Activated naive CD4-positive, alpha-beta T cell treated with anti-CD3 and anti-CD28 coated beads, Interleukin-2, amount 10 ng/mL, durations not matched to agents 7 days and 5 days (primary cell): ENCODE data around the gene JAML.

Experiments used
- CTCF ChIA-PET: fragments of 350-600 bp; sonication (Branson Sonifier 250); formaldehyde crosslinking; loops from one replicate; lab custom pipeline; 2021; ENCODE audit warnings: antibody characterized with exemption; lab: Charles Lee
- DNase-seq: peaks from one replicate; pipeline ENCODE4 v3.0.0-alpha.2; 2020
- H3K27ac Mint-ChIP-seq: one replicate; pipeline ENCODE4 v1.8.0; 2021; ENCODE audit warnings: mild to moderate bottlenecking, moderate library complexity, mixed read lengths
- H3K27me3 Mint-ChIP-seq: one replicate; pipeline ENCODE4 v1.8.0; 2021; ENCODE audit warnings: mild to moderate bottlenecking, mixed read lengths
- H3K36me3 Mint-ChIP-seq: one replicate; pipeline ENCODE4 v1.8.0; 2021; ENCODE audit warnings: mixed read lengths
- H3K4me1 Mint-ChIP-seq: one replicate; pipeline ENCODE4 v1.8.0; 2021; ENCODE audit warnings: mixed read lengths
- H3K4me3 Mint-ChIP-seq: one replicate; pipeline ENCODE4 v1.8.0; 2021; ENCODE audit warnings: mild to moderate bottlenecking, moderate library complexity, mixed read lengths
- H3K9me3 Mint-ChIP-seq: one replicate; pipeline ENCODE4 v1.8.0; 2021; ENCODE audit warnings: mixed read lengths

The JAML gene

DNA sequence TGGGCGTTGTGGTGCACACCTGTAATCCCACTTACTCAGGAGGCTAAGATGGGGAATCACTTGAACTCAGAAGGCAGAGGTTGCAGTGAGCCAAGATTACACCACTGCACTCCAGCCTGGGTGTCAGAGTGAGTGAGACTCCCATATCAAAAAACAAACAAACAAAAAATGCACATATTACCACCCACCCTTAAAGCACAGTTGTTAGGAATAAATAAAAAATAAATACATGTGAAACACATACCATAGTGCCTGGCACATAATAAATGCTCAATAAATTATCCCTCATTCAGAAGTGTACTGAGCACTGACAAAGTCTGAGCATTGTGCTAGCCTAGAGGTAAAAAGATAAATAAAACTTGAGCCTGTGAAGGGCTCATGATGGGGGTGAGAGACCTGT lies 9.0 kb upstream of the JAML start:
- CTCF ChIA-PET = interaction anchor here (1.7 kb wide), 1 partner anchor 13 kb away, joined by 3 read pairs; no protein-coding TSS in a partner anchor
- H3K36me3 Mint-ChIP-seq = peaks cover 55% of the 10 kb centered on the region
- no peak for DNase-seq
- no peaks in the 10 kb centered on the region for H3K9me3 Mint-ChIP-seq
- H3K27ac Mint-ChIP-seq = peak overlapping the region; percentile 29
- H3K4me1 Mint-ChIP-seq = peaks cover 20% of the 10 kb centered on the region
- no peak overlapping the region for H3K4me3 Mint-ChIP-seq
- no peaks in the 10 kb centered on the region for H3K27me3 Mint-ChIP-seq

DNA sequence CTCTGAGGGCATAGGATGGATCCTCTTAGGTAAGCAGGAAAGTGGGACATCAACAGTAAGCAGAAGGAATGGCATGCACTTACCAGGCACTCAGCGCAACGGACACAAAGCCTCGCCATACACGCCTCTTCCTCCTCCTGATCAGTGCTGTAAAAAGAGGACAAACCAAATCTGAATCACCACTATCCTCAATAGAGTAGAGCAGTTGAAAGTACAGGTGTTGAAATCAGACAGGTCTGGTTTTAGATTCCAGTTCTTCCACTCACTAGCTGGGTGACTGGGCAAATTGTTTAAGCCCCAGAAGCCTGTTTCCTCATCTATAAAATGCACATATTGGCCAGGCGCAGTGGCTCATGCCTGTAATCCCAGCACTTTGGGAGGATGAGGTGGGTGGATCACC lies 8.6 kb upstream of the JAML start:
- Mint-ChIP-seq H3K4me1 (peaks cover 15% of the 10 kb centered on the region), H3K27me3 (no peaks in the 10 kb centered on the region), H3K27ac (no peak overlapping the region), H3K9me3 (no peaks in the 10 kb centered on the region), H3K4me3 (no peak overlapping the region), H3K36me3 (peaks cover 54% of the 10 kb centered on the region)
- DNase-seq = no peak
- CTCF ChIA-PET = interaction anchor here (1.7 kb wide), 1 partner anchor 14 kb away, joined by 3 read pairs; no protein-coding TSS in a partner anchor

DNA sequence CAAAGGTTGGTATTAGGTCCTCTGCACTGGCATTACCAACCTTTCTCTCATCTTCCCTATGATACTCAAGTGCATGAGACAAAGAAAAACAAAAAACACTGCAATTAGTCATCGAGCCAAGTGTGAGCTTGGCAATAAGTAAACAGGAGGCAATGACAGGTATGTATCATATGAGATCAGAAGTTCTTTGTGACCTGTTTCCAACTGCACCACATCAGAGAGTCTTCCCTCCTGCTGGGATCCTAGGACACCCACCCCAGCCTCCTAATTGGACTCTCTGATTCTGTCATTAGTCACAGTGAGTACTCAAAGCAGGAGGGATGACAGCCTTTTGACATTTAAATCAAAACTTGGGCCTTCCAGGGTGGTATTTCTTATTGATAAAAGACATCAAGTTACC lies 7.8 kb upstream of the JAML start:
- peaks cover 56% of the 10 kb centered on the region for H3K36me3 Mint-ChIP-seq
- H3K4me1 Mint-ChIP-seq = peaks cover 13% of the 10 kb centered on the region
- no peak overlapping the region for H3K4me3 Mint-ChIP-seq
- CTCF ChIA-PET = interaction anchor here (1.7 kb wide), 1 partner anchor 14 kb away, joined by 3 read pairs; no protein-coding TSS in a partner anchor
- no peaks in the 10 kb centered on the region for H3K27me3 Mint-ChIP-seq
- no peak overlapping the region for H3K27ac Mint-ChIP-seq
- H3K9me3 Mint-ChIP-seq = no peaks in the 10 kb centered on the region
- no peak for DNase-seq

DNA sequence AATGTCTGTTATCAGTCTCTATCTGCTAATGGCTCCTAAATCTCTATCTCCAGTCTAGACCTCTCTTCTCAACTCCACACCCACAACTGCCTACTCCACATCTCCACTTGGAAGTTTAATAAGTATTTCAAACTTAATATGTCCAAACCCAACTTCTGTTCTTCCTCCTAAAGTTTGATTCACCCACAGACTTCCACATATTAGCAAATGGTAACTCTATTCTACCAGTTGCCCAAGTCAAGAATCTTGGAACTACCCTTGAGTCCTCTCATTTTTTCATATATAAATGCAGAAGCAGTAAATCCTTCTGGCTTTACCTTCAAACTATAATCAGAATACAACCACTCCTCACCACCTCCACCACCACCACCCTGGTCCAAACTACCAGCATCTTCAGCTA lies 6.7 kb upstream of the JAML start:
- Mint-ChIP-seq H3K4me3 (no peak overlapping the region), H3K36me3 (peaks cover 60% of the 10 kb centered on the region), H3K4me1 (peaks cover 10% of the 10 kb centered on the region), H3K27ac (no peak overlapping the region), H3K9me3 (no peaks in the 10 kb centered on the region), H3K27me3 (no peaks in the 10 kb centered on the region)
- DNase-seq = no peak
- CTCF ChIA-PET = interaction anchor here (1.2 kb wide), 1 partner anchor 33 kb away, joined by 3 read pairs; no protein-coding TSS in a partner anchor

DNA sequence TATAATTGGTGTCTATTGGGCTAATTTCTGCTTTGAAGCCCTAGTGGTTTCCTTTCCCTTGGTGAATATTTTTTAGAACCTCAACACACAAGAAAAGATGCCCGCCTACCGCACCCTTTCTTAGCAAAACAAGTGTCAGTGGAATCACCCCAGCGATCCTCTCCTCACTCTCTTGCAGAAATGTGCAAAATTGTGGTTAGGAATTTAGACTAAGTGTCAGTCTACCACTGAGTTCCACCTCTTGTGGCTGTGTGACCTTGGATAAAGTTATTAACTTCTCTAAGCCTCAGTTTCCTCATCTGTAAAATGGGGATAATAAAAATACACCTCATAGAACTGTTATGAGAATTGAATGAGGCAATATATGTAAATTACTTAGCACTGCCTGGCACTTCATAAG lies 5.3 kb upstream of the JAML start:
- Mint-ChIP-seq H3K36me3 (peaks cover 62% of the 10 kb centered on the region), H3K27me3 (no peaks in the 10 kb centered on the region), H3K27ac (no peak overlapping the region), H3K4me1 (peaks cover 10% of the 10 kb centered on the region), H3K4me3 (no peak overlapping the region), H3K9me3 (peaks cover 3% of the 10 kb centered on the region)
- peak; percentile 63 for DNase-seq
- CTCF ChIA-PET = interaction anchor here (1.0 to 1.2 kb wide), 3 partner anchors 12 to 31 kb away, joined by 3 read pairs; no protein-coding TSS in a partner anchor

- no peak for DNase-seq
- Mint-ChIP-seq H3K4me3 (peak overlapping the region; percentile 34), H3K9me3 (peaks cover 3% of the 10 kb centered on the region), H3K36me3 (peaks cover 57% of the 10 kb centered on the region), H3K27ac (no peak overlapping the region), H3K4me1 (peaks cover 17% of the 10 kb centered on the region), H3K27me3 (no peaks in the 10 kb centered on the region)
- CTCF ChIA-PET = interaction anchor here (1.0 to 1.2 kb wide), 3 partner anchors 13 to 30 kb away, joined by 3 read pairs; no protein-coding TSS in a partner anchor
Measured at GRCh38 chr11:118229274-118229847, 4.5 kb upstream of the JAML start.

DNA sequence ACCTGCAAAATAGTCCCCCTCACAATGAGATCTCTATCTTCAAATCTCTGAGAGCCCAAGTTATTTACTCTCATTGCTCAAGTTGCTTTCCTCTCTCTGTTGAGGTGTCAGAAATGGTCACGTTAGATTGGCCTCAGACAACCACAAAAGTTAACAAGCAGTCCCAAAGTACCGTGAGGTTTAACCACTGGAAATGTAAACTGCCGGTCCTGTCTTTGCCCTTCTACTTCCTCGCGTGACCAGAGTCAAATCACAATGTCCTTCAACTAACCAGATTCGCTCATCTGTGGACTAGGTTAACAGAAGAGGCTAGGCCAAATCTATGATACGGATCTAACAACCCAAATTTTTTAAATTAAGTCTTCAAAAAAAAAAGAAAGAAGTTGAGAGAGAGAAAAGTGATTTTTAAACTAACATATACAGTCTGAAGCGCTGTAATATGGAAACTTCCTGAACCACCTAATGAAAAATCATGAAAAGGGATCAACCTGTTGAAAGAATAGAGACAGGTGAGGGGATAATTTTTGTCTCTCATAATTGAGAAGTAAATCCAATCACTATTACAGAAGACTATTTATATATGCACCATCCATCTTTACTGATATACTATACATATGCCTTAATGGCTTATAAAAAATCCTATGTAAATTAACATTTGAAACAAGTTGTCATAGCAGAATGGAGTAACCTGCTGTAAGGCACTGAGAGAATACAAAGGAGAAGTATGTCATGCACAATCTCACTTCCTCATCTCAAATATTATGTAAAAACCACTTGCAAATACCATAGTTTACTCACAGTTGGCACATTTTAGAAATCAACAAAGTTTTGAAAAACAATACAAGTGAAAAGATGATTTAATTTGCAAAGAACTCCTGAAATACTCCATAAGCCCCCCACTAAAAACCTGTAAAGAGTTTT lies 3.3 kb upstream of the JAML start:
- no peaks in the 10 kb centered on the region for H3K27me3 Mint-ChIP-seq
- CTCF ChIA-PET = interaction anchor here (1.2 to 2.0 kb wide), 3 partner anchors 11 to 36 kb away, joined by 3 to 10 read pairs (median 4); partner anchors contain the start of gene MPZL2
- no peak overlapping the region for H3K27ac Mint-ChIP-seq
- no peak for DNase-seq
- H3K4me1 Mint-ChIP-seq = peaks cover 23% of the 10 kb centered on the region
- no peak overlapping the region for H3K4me3 Mint-ChIP-seq
- H3K9me3 Mint-ChIP-seq = peaks cover 3% of the 10 kb centered on the region
- H3K36me3 Mint-ChIP-seq = peaks cover 47% of the 10 kb centered on the region

DNA sequence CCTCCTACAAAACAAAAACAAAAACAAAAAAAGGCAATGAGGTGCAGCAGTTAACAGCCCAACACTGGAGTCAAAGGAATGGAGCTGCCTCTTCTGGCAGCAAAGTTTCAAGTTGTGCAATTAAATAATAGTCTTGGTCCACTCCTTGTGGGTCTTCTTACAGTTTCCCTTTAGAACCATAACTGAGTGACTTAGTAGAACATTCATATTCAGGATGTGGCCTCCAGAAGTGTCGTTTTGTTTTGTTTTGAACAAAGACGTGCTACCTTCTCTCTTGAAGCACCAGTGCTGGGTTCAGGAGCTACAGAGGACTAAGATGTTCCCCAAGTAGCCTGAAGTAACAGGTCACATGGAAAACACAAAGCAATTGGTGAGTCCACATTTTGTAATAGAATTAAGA lies 2.0 kb upstream of the JAML start:
- H3K9me3 Mint-ChIP-seq = peaks cover 3% of the 10 kb centered on the region
- H3K27ac Mint-ChIP-seq = no peak overlapping the region
- DNase-seq = peak; percentile 33
- CTCF ChIA-PET = interaction anchor here (0.8 to 4.0 kb wide), 8 partner anchors 10 to 58 kb away, joined by 3 to 30 read pairs (median 4); partner anchors contain the start of gene MPZL2
- peaks cover 46% of the 10 kb centered on the region for H3K36me3 Mint-ChIP-seq
- peak overlapping the region; percentile 22 for H3K4me3 Mint-ChIP-seq
- peaks cover 33% of the 10 kb centered on the region for H3K4me1 Mint-ChIP-seq
- H3K27me3 Mint-ChIP-seq = no peaks in the 10 kb centered on the region

- Mint-ChIP-seq H3K36me3 (peaks cover 47% of the 10 kb centered on the region), H3K27ac (no peak overlapping the region), H3K4me1 (peaks cover 38% of the 10 kb centered on the region), H3K27me3 (no peaks in the 10 kb centered on the region), H3K9me3 (peaks cover 3% of the 10 kb centered on the region), H3K4me3 (peak overlapping the region; percentile 22)
- no peak for DNase-seq
- CTCF ChIA-PET = interaction anchor here (0.8 to 4.0 kb wide), 10 partner anchors 9 to 69 kb away, joined by 3 to 30 read pairs (median 4); no protein-coding TSS in a partner anchor
Measured at GRCh38 chr11:118226296-118226695, 1.5 kb upstream of the JAML start.

GRCh38 chr11:118223992-118224391 lies 819 bp downstream of the JAML start:
- Mint-ChIP-seq H3K9me3 (peaks cover 3% of the 10 kb centered on the region), H3K36me3 (peaks cover 58% of the 10 kb centered on the region), H3K27me3 (no peaks in the 10 kb centered on the region), H3K4me3 (peak overlapping the region; percentile 80), H3K4me1 (peaks cover 61% of the 10 kb centered on the region), H3K27ac (no peak overlapping the region)
- DNase-seq = no peak
- CTCF ChIA-PET = interaction anchor here (0.6 to 4.0 kb wide), 11 partner anchors 9 to 124 kb away, joined by 3 to 30 read pairs (median 4); no protein-coding TSS in a partner anchor

GRCh38 chr11:118223570-118223969 lies 1.2 kb downstream of the JAML start:
- CTCF ChIA-PET = interaction anchor here (0.6 to 4.0 kb wide), 6 partner anchors 8 to 124 kb away, joined by 3 to 30 read pairs (median 4); no protein-coding TSS in a partner anchor
- H3K27ac Mint-ChIP-seq = no peak overlapping the region
- H3K36me3 Mint-ChIP-seq = peaks cover 58% of the 10 kb centered on the region
- DNase-seq = no peak
- H3K4me1 Mint-ChIP-seq = peaks cover 66% of the 10 kb centered on the region
- H3K27me3 Mint-ChIP-seq = no peaks in the 10 kb centered on the region
- peak overlapping the region; percentile 80 for H3K4me3 Mint-ChIP-seq
- H3K9me3 Mint-ChIP-seq = peaks cover 3% of the 10 kb centered on the region

- Mint-ChIP-seq H3K4me1 (peaks cover 77% of the 10 kb centered on the region), H3K4me3 (peak overlapping the region; percentile 67), H3K9me3 (peaks cover 3% of the 10 kb centered on the region), H3K27me3 (no peaks in the 10 kb centered on the region), H3K36me3 (peaks cover 55% of the 10 kb centered on the region), H3K27ac (peak overlapping the region; percentile 88)
- CTCF ChIA-PET = interaction anchor here (2.7 kb wide), 1 partner anchor 24 kb away, joined by 10 read pairs; no protein-coding TSS in a partner anchor
- no peak for DNase-seq
Measured at GRCh38 chr11:118222437-118222836, 2.4 kb downstream of the JAML start.

DNA sequence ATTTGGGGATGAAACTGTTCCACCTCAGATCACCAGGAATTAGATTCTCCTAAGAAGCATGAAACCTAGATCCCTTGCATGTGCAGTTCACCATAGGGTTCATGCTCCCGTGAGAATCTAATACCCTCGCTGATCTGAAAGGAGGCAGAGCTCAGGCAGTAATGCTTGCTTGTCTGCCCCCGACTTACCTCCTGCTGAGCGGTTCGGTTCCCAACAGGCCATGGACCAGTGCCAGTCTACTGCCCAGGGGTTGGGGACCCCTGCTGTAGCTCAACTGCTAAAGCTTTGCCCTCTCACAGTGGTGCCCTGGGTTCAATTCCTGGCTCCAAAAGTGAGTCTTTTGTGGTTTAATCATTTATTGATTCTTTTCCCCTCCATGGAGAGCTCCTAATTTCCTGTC lies 3.4 kb downstream of the JAML start:
- peaks cover 48% of the 10 kb centered on the region for H3K36me3 Mint-ChIP-seq
- CTCF ChIA-PET = interaction anchor here (1.3 to 2.7 kb wide), 3 partner anchors 19 to 25 kb away, joined by 4 to 10 read pairs (median 5); no protein-coding TSS in a partner anchor
- no peak overlapping the region for H3K4me3 Mint-ChIP-seq
- no peak overlapping the region for H3K27ac Mint-ChIP-seq
- no peaks in the 10 kb centered on the region for H3K27me3 Mint-ChIP-seq
- H3K4me1 Mint-ChIP-seq = peaks cover 87% of the 10 kb centered on the region
- no peak for DNase-seq
- peaks cover 3% of the 10 kb centered on the region for H3K9me3 Mint-ChIP-seq

DNA sequence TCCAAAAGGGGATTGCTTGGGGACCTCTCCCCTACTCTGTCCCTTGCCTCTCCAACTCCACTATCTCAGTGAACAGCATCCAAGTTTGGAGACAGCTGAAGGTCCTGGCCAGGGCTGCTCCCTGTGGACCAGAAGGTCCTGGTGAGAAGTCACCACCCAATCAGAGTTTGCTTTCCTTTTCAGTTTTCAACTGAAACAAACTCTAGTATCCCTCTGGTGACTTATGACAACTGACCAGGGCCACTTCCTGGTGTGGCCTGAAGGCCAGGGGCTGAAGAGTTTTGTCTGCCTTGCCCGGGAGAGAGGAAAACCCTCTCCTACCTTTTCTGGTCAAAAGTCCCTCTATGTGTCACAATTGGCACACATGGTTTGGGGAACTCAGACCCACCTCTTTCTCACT lies 5.1 kb downstream of the JAML start:
- CTCF ChIA-PET = interaction anchor here (1.7 to 4.0 kb wide), 3 partner anchors 17 to 122 kb away, joined by 4 to 23 read pairs (median 8); partner anchors contain the start of gene CD3D
- Mint-ChIP-seq H3K4me3 (peak overlapping the region; percentile 9), H3K27ac (peak overlapping the region; percentile 76), H3K9me3 (no peaks in the 10 kb centered on the region), H3K27me3 (no peaks in the 10 kb centered on the region), H3K4me1 (peaks cover 92% of the 10 kb centered on the region), H3K36me3 (peaks cover 35% of the 10 kb centered on the region)
- DNase-seq = no peak
